Measurements from ENCODE around the gene CDK14.

GRCh38 chr7:90715067-90715466, 118.9 kb downstream of the CDK14 start:
- TF ChIP-seq, protein P1, sequence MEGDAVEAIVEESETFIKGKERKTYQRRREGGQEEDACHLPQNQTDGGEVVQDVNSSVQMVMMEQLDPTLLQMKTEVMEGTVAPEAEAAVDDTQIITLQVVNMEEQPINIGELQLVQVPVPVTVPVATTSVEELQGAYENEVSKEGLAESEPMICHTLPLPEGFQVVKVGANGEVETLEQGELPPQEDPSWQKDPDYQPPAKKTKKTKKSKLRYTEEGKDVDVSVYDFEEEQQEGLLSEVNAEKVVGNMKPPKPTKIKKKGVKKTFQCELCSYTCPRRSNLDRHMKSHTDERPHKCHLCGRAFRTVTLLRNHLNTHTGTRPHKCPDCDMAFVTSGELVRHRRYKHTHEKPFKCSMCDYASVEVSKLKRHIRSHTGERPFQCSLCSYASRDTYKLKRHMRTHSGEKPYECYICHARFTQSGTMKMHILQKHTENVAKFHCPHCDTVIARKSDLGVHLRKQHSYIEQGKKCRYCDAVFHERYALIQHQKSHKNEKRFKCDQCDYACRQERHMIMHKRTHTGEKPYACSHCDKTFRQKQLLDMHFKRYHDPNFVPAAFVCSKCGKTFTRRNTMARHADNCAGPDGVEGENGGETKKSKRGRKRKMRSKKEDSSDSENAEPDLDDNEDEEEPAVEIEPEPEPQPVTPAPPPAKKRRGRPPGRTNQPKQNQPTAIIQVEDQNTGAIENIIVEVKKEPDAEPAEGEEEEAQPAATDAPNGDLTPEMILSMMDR (IDR thresholded peaks at IDR 0.05): no peak
- no peak for TF ChIP-seq POLR2A (IDR thresholded peaks at IDR 0.05)

Measured in heart left ventricle (tissue), 13 donors.